IMR-90 (cell line): ENCODE data around the gene KCNK3. TPM values are rescaled to one million over a fixed set of nuclear protein-coding genes. Genes with fewer than 3 reads are reported as not detected.

Experiments used
- ATAC-seq: fragments of 200-7000 bp; cut with Tn5 transposase; 2 replicates; pipeline ENCODE4 v1.9.1; 2020; ENCODE audit warnings: low read depth, mild to moderate bottlenecking, moderate library complexity
- BruUV-seq: library from RNA; stranded (reverse); fragments of 400-500 nt; replicated peaks from 2 replicates; lab custom pipeline; 2021; lab: Mats Ljungman, UMichigan
- CTCF ChIA-PET: fragments of 300-600 bp; formaldehyde crosslinking; extraction: SDS; loops from one replicate; lab custom pipeline; 2021; ENCODE audit warnings: antibody characterized with exemption; lab: Yijun Ruan, JAX
- POLR2A ChIA-PET: fragments of 300-600 bp; sonication (Branson Sonifier 250); formaldehyde crosslinking; loops from one replicate; lab custom pipeline; 2022; ENCODE audit warnings: antibody characterized with exemption; ENCODE audit not compliant: unreplicated experiment; lab: Charles Lee
- DNase-seq: peaks from one replicate; pipeline ENCODE4 v3.0.0; 2013
- H2AFZ ChIP-seq: replicated peaks from 2 replicates; pipeline ENCODE3; 2013; ENCODE audit warnings: low read length, mild to moderate bottlenecking; ENCODE audit not compliant: poor library complexity
- H2AK5ac ChIP-seq: 2 replicates; pipeline ENCODE4 v1.6.1; 2013; ENCODE audit warnings: low read depth, low read length, inconsistent platforms
- H2AK9ac ChIP-seq: replicated peaks from 2 replicates; pipeline ENCODE3; 2013; ENCODE audit warnings: mild to moderate bottlenecking, low read depth, low read length, moderate library complexity; ENCODE audit not compliant: poor library complexity
- H2BK120ac ChIP-seq: 2 replicates; pipeline ENCODE4 v1.6.1; 2013; ENCODE audit warnings: low read depth, low read length, inconsistent platforms
- H2BK15ac ChIP-seq: 3 replicates; pipeline ENCODE4 v1.6.1; 2013; ENCODE audit warnings: low read depth, low read length, inconsistent platforms
- H2BK20ac ChIP-seq: 2 replicates; pipeline ENCODE4 v1.6.1; 2013; ENCODE audit warnings: low read depth, mild to moderate bottlenecking, inconsistent platforms, low read length, moderate library complexity
- H2BK5ac ChIP-seq: 2 replicates; pipeline ENCODE4 v1.6.1; 2013; ENCODE audit warnings: mild to moderate bottlenecking, low read depth, low read length, inconsistent platforms; ENCODE audit not compliant: poor library complexity, severe bottlenecking
- H3K14ac ChIP-seq: replicated peaks from 2 replicates; pipeline ENCODE4 v1.6.1; 2013; ENCODE audit warnings: low read depth, low read length, inconsistent platforms
- H3K18ac ChIP-seq: 2 replicates; pipeline ENCODE4 v1.6.1; 2013; ENCODE audit warnings: low read depth, low read length, control low read depth
- H3K23ac ChIP-seq: 2 replicates; pipeline ENCODE4 v1.6.1; 2013; ENCODE audit warnings: low read depth, low read length, inconsistent platforms
- H3K27ac ChIP-seq: 2 replicates; pipeline ENCODE4 v1.5.1; 2013; ENCODE audit warnings: mild to moderate bottlenecking, control low read depth, low read length; ENCODE audit not compliant: insufficient read depth
- H3K27me3 ChIP-seq: 2 replicates; pipeline ENCODE4 v1.6.1; 2013; ENCODE audit warnings: low read length; ENCODE audit not compliant: control insufficient read depth, insufficient read depth
- H3K36me3 ChIP-seq: 2 replicates; pipeline ENCODE4 v1.6.1; 2013; ENCODE audit warnings: low read length, mixed read lengths; ENCODE audit not compliant: control insufficient read depth, insufficient read depth
- H3K4ac ChIP-seq: 2 replicates; pipeline ENCODE4 v1.6.1; 2013; ENCODE audit warnings: low read depth, low read length, inconsistent platforms
- H3K4me1 ChIP-seq: 2 replicates; pipeline ENCODE4 v1.6.1; 2013; ENCODE audit warnings: low read length, mixed read lengths; ENCODE audit not compliant: control insufficient read depth, insufficient read depth
- H3K4me2 ChIP-seq: 2 replicates; pipeline ENCODE4 v1.6.1; 2013; ENCODE audit warnings: low read depth, mild to moderate bottlenecking, control low read depth, low read length, moderate library complexity
- H3K4me3 ChIP-seq: 2 replicates; pipeline ENCODE4 v1.5.1; 2013; ENCODE audit warnings: low read depth, mild to moderate bottlenecking, control low read depth, low read length, moderate library complexity; ENCODE audit not compliant: insufficient read depth
- H3K56ac ChIP-seq: 2 replicates; pipeline ENCODE4 v1.6.1; 2013; ENCODE audit warnings: low read length, inconsistent platforms; ENCODE audit not compliant: insufficient read depth; ENCODE audit errors: extremely low read depth
- H3K79me1 ChIP-seq, 2 experiments: 2 replicates each; pipeline ENCODE4 v1.6.1; 2013; ENCODE audit warnings: low read length in 2 of 2, inconsistent platforms in 1 of 2, low read depth in 1 of 2
- H3K9ac ChIP-seq: 2 replicates; pipeline ENCODE4 v1.6.1; 2013; ENCODE audit warnings: low read depth, low read length, control low read depth
- H3K9me1 ChIP-seq: 2 replicates; pipeline ENCODE4 v1.6.1; 2013; ENCODE audit warnings: low read length, inconsistent platforms; ENCODE audit not compliant: insufficient read depth
- H3K9me3 ChIP-seq: 2 replicates; pipeline ENCODE4 v1.6.1; 2013; ENCODE audit warnings: low read length; ENCODE audit not compliant: control insufficient read depth, insufficient read depth
- H4K20me1 ChIP-seq: 2 replicates; pipeline ENCODE4 v1.6.1; 2013; ENCODE audit warnings: low read length, inconsistent platforms; ENCODE audit not compliant: insufficient read depth
- H4K5ac ChIP-seq: 2 replicates; pipeline ENCODE4 v1.6.1; 2013; ENCODE audit warnings: mild to moderate bottlenecking, low read depth, low read length, control low read depth
- H4K8ac ChIP-seq, 2 experiments: 2 replicates each; pipeline ENCODE4 v1.6.1; 2013; ENCODE audit warnings: low read depth in 2 of 2, low read length in 2 of 2, control low read depth in 1 of 2, inconsistent platforms in 1 of 2
- H4K91ac ChIP-seq: 2 replicates; pipeline ENCODE4 v1.6.1; 2013; ENCODE audit warnings: low read depth, low read length, inconsistent platforms; ENCODE audit not compliant: insufficient read depth
- CEBPB ChIP-seq: IDR thresholded peaks from 2 replicates; pipeline ENCODE4 v1.6.1; 2012; ENCODE audit warnings: low read depth, low read length, improper control_type of control experiment
- CHD1 ChIP-seq: IDR thresholded peaks from 2 replicates; pipeline ENCODE4 v1.6.1; 2012; ENCODE audit warnings: low read depth, low read length, improper control_type of control experiment
- FOS ChIP-seq: fragments of 150-350 bp; IDR thresholded peaks from 2 replicates; pipeline ENCODE4 v1.6.1; 2016; ENCODE audit warnings: low read depth, low read length
- POLR2A ChIP-seq: IDR thresholded peaks from 2 replicates; pipeline ENCODE4 v1.6.1; 2012; ENCODE audit warnings: mild to moderate bottlenecking, low read depth, low read length
- WGBS, 2 experiments: methylation state at CpG; one replicate each; pipeline versions ENCODE4 v1.1.5 to v1.1.7; 2013; ENCODE audit warnings: missing lambda C conversion rate in 2 of 2; ENCODE audit not compliant: insufficient read length in 1 of 2; ENCODE audit errors: extremely low coverage in 2 of 2; 5-methylcytosine and 5-hydroxymethylcytosine counted together
- dilution Hi-C: fragments of 300-500 bp; cut with HindIII; formaldehyde crosslinking; loops from one replicate; pipeline ENCODE4 v1.14.3; 2018; ENCODE audit warnings: low sequenced_read_pairs; ENCODE audit not compliant: unreplicated experiment
- in situ Hi-C: fragments of 300-500 bp; cut with MboI; formaldehyde crosslinking; loops from 3 replicates; pipeline ENCODE4 v1.14.3; 2019; ENCODE audit warnings: low sequenced_read_pairs, inconsistent platforms, mixed read lengths
- intact Hi-C: fragments of 100-400 bp; cut with micrococcal nuclease; formaldehyde crosslinking; loops from 2 replicates; pipeline ENCODE4 v1.10.0; 2022
- polyA plus RNA-seq, 3 experiments: library from polyadenylated mRNA; depleted of rRNA; stranded (reverse); fragments of >200 nt; gene quantifications; 2 replicates each; pipeline ENCODE4 v1.2.3, GENCODE V29; 2012; ENCODE audit warnings: low replicate concordance in 1 of 3
- total RNA-seq: library from RNA; depleted of rRNA; stranded (reverse); fragments of >200 nt; gene quantifications from 2 replicates; pipeline ENCODE4 v1.2.3, GENCODE V29; 2012

The KCNK3 gene
- total and polyA plus RNA-seq, 2 of the 4 experiments (the other 2 are of a cell fraction): under 0.01 to 0.03 TPM

- Histone ChIP-seq H2AK9ac (peak overlapping the region; percentile 100), H4K91ac (peak overlapping the region; percentile 100), H2BK120ac (peak overlapping the region; percentile 100), H2BK20ac (peak overlapping the region; percentile 100), H3K56ac (peak overlapping the region; percentile 89), H4K20me1 (no peaks in the 10 kb centered on the region), H2AK5ac (peak overlapping the region; percentile 99), H3K27me3 (no peaks in the 10 kb centered on the region), H3K4me1 (peaks cover 15% of the 10 kb centered on the region), H2BK15ac (peak overlapping the region; percentile 99), H3K36me3 (no peaks in the 10 kb centered on the region), H3K4me3 (no peak overlapping the region), H3K4ac (peak overlapping the region; percentile 100), H3K9ac (peak overlapping the region; percentile 59), H2AFZ (peak overlapping the region; percentile 82), H2BK5ac (peak overlapping the region; percentile 98), H4K8ac (peak overlapping the region; percentile 93 to 98), H3K4me2 (peak overlapping the region; percentile 75), H3K18ac (peak overlapping the region; percentile 98), H3K27ac (peak overlapping the region; percentile 98), H3K23ac (peak overlapping the region; percentile 98), H3K9me1 (peaks cover 12% of the 10 kb centered on the region), H3K79me1 (peaks cover 0 to 16% of the 10 kb centered on the region in 2 experiments; a peak in 1 of 4 replicates), H3K9me3 (no peaks in the 10 kb centered on the region), H3K14ac (peak overlapping the region; percentile 99), H4K5ac (peak overlapping the region; percentile 99)
- DNase-seq (peak; percentile 99), ATAC-seq (peak; percentile 85)
- BruUV-seq: no TSS peak
- dilution Hi-C loops (no loop called here), in situ Hi-C loops (no loop called here), intact Hi-C loops (no loop called here)
- TF ChIP-seq CEBPB (peak; percentile 90), FOS (peak; percentile 78), CHD1 (no peak), POLR2A (0 out of 2 replicates have a peak, but pooled peaks have one; percentile 19)
- 29% methylated on average over 3 of the region's 6 CpGs; no CpG with 5 or more reads in 1 of the 2 experiments for WGBS, 2 experiments
- ChIA-PET CTCF (no interaction called here), POLR2A (no interaction called here)
These were observed 65.6 kb downstream of the KCNK3 start for GRCh38 chr2:26757873-26758789.
